SU-DHL-6 (cell line): ENCODE measurements around the gene SNX27.
A peak's percentile ranks its signal among the peaks of the same experiment; 100 is the strongest.

Source experiments
- H2AFZ ChIP-seq: fragments of 200-600 bp; sonication (generic); 2 replicates; pipeline ENCODE4 v1.6.1; 2014; ENCODE audit warnings: low read depth, mild to moderate bottlenecking, moderate library complexity, mixed read lengths, antibody characterized with exemption, low read length; ENCODE audit not compliant: severe bottlenecking
- H3F3A ChIP-seq: fragments of 200-600 bp; shearing (Covaris generic); 2 replicates; pipeline ENCODE4 v1.6.0; 2016; ENCODE audit warnings: antibody characterized with exemption, mild to moderate bottlenecking; ENCODE audit not compliant: insufficient read depth
- H3K27ac ChIP-seq: fragments of 200-600 bp; sonication (generic); 2 replicates; pipeline ENCODE4 v1.5.1; 2016; ENCODE audit warnings: low read depth, mild to moderate bottlenecking, low read length, moderate library complexity, mixed read lengths
- H3K27me3 ChIP-seq: fragments of 200-600 bp; sonication (generic), shearing (Covaris generic); 2 replicates; pipeline ENCODE4 v1.6.0; 2014; ENCODE audit warnings: mild to moderate bottlenecking, low read length
- H3K36me3 ChIP-seq: fragments of 200-600 bp; sonication (generic); 2 replicates; pipeline ENCODE4 v1.6.1; 2014; ENCODE audit warnings: mild to moderate bottlenecking, low read length, mixed read lengths
- H3K4me2 ChIP-seq: fragments of 300-600, 200-600 bp; shearing (Covaris generic), sonication (generic); 2 replicates; pipeline ENCODE4 v1.6.0; 2014; ENCODE audit warnings: low read length, low read depth, mild to moderate bottlenecking; ENCODE audit not compliant: poor library complexity, severe bottlenecking
- H3K4me3 ChIP-seq: fragments of 200-600 bp; sonication (generic); 2 replicates; pipeline ENCODE4 v1.5.1; 2014; ENCODE audit warnings: antibody characterized with exemption, low read length, mild to moderate bottlenecking, mixed read lengths; ENCODE audit not compliant: insufficient read depth, poor library complexity, severe bottlenecking
- H3K79me2 ChIP-seq: fragments of 200-600 bp; sonication (generic); 2 replicates; pipeline ENCODE4 v1.6.1; 2014; ENCODE audit warnings: mild to moderate bottlenecking, low read length, moderate library complexity; ENCODE audit not compliant: insufficient read depth
- H3K9ac ChIP-seq: fragments of 200-600 bp; sonication (generic); 2 replicates; pipeline ENCODE4 v1.7.0; 2014; ENCODE audit warnings: mild to moderate bottlenecking, low read length
- H3K9me2 ChIP-seq: fragments of 200-600 bp; sonication (generic); replicated peaks from 2 replicates; pipeline ENCODE4 v1.6.1; 2014; ENCODE audit warnings: low read length; ENCODE audit not compliant: insufficient read depth
- H3K9me3 ChIP-seq: fragments of 200-600 bp; sonication (generic); 2 replicates; pipeline ENCODE4 v1.6.1; 2014; ENCODE audit warnings: low read length, mixed read lengths; ENCODE audit not compliant: insufficient read depth
- H4K20me1 ChIP-seq: fragments of 200-600 bp; sonication (generic); 2 replicates; pipeline ENCODE4 v1.6.1; 2014; ENCODE audit warnings: low read depth, mild to moderate bottlenecking, antibody characterized with exemption, low read length, moderate library complexity, mixed read lengths
- CTCF ChIP-seq: fragments of 200-600 bp; sonication (generic); IDR thresholded peaks from one replicate; pipeline ENCODE4 v1.5.1; 2017; ENCODE audit warnings: antibody characterized with exemption, mild to moderate bottlenecking, low read length, moderate library complexity; ENCODE audit not compliant: insufficient read depth, poor library complexity, severe bottlenecking
- EZH2phosphoT487 ChIP-seq: fragments of 200-600 bp; sonication (generic), shearing (Covaris generic); conservative IDR thresholded peaks from 2 replicates; pipeline ENCODE4 v1.6.1; 2018; ENCODE audit warnings: mild to moderate bottlenecking, antibody characterized with exemption, low read length, moderate library complexity, mixed read lengths

The SNX27 gene

GRCh38 chr1:151585622-151586021 is 26.2 kb upstream of the SNX27 start:
- H3K36me3 ChIP-seq = no peaks in the 10 kb centered on the region
- H3K9ac ChIP-seq = no peak overlapping the region
- no peak overlapping the region for H3K27ac ChIP-seq
- no peaks in the 10 kb centered on the region for H4K20me1 ChIP-seq
- no peaks in the 10 kb centered on the region for H3K27me3 ChIP-seq
- TF ChIP-seq EZH2phosphoT487 = no peak
- no peak for TF ChIP-seq CTCF
- H3K4me2 ChIP-seq = no peak overlapping the region
- no peaks in the 10 kb centered on the region for H3K79me2 ChIP-seq
- no peak overlapping the region for H3K4me3 ChIP-seq
- H3K9me2 ChIP-seq = no peaks in the 10 kb centered on the region
- no peak overlapping the region for H2AFZ ChIP-seq
- no peaks in the 10 kb centered on the region for H3F3A ChIP-seq
- H3K9me3 ChIP-seq = no peaks in the 10 kb centered on the region

DNA sequence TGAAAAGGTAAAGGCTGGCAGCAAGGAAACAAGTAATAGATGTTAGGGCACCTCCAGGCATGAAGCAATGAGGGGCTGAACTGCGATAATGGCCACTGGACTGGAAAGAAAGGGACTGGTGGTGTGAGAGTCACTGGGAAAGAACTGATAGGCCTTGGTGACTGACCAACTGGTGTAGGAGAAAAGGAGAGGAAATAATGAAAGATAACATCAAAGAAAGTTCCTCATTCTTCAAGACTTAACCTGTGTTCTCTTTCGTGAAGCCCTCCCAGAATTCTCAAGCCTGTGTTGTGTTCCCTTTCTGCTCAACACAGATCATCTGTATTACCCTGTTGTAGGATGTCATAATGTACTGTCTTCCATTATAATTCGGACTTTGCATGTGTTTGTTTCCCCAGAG is 20.9 kb upstream of the SNX27 start:
- Histone ChIP-seq H3K4me3 (no peak overlapping the region), H3K9me2 (no peaks in the 10 kb centered on the region), H3K9ac (no peak overlapping the region), H3K79me2 (no peaks in the 10 kb centered on the region), H3K9me3 (no peaks in the 10 kb centered on the region), H3K27me3 (no peaks in the 10 kb centered on the region), H3K27ac (no peak overlapping the region), H2AFZ (no peak overlapping the region), H3K4me2 (no peak overlapping the region), H3F3A (no peaks in the 10 kb centered on the region), H3K36me3 (no peaks in the 10 kb centered on the region), H4K20me1 (no peaks in the 10 kb centered on the region)
- TF ChIP-seq EZH2phosphoT487 (no peak), CTCF (no peak)

DNA sequence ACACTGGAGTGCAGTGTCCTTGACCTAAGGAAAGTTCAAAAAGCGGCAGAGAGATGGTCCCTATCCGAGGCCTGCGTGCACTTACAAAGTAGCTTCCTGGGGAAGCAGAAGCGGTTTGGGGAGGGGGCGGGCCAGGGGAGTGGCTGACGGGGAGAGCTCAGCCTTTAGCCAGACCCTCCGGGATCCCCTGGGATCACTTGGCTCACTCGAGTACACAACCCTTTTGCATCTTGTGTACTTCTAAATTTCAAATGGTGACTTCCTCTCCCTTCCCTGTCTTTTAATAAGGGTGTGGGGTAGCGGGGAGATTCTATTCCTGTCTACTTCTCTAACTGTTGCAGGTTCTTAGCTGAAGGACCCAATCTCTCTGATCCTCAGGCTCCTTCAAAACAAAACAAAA is 18.1 kb upstream of the SNX27 start:
- Histone ChIP-seq H4K20me1 (no peaks in the 10 kb centered on the region), H3K79me2 (no peaks in the 10 kb centered on the region), H3K27ac (no peak overlapping the region), H3F3A (no peaks in the 10 kb centered on the region), H2AFZ (no peak overlapping the region), H3K4me3 (no peak overlapping the region), H3K9ac (no peak overlapping the region), H3K9me3 (no peaks in the 10 kb centered on the region), H3K9me2 (no peaks in the 10 kb centered on the region), H3K27me3 (no peaks in the 10 kb centered on the region), H3K36me3 (no peaks in the 10 kb centered on the region), H3K4me2 (peak overlapping the region; percentile 27)
- TF ChIP-seq EZH2phosphoT487 (no peak), CTCF (no peak)

DNA sequence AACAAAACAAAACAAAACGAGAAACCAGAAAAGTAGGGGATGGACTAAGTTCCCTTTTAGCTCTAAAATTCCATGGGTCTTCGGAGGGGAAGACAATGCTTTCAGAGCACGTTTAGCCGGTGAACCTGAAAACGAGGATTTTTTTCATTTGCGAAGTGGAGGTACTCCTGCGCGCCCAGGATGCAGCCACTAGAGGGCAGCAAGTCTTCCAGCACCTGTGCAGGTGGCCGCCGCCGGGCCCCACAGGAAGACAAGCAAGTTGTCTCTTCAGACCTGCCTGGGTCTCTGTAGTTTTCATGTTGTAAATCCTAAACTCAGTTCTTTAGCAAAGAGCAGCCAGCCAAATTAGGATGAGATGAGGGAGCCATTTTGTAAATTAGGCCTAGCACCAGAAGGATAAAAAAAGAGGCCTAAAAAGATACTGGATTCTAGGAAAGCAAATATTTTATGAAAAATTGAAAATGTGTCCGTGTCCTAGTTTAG is 17.7 kb upstream of the SNX27 start:
- TF ChIP-seq EZH2phosphoT487 (no peak), CTCF (peak; percentile 92)
- Histone ChIP-seq H3K27me3 (no peaks in the 10 kb centered on the region), H3K9ac (no peak overlapping the region), H3F3A (no peaks in the 10 kb centered on the region), H2AFZ (no peak overlapping the region), H3K9me2 (no peaks in the 10 kb centered on the region), H3K79me2 (no peaks in the 10 kb centered on the region), H4K20me1 (no peaks in the 10 kb centered on the region), H3K4me2 (peak overlapping the region; percentile 27), H3K27ac (no peak overlapping the region), H3K36me3 (no peaks in the 10 kb centered on the region), H3K9me3 (no peaks in the 10 kb centered on the region), H3K4me3 (no peak overlapping the region)
